ENCODE data around the gene C11orf24.

DNA sequence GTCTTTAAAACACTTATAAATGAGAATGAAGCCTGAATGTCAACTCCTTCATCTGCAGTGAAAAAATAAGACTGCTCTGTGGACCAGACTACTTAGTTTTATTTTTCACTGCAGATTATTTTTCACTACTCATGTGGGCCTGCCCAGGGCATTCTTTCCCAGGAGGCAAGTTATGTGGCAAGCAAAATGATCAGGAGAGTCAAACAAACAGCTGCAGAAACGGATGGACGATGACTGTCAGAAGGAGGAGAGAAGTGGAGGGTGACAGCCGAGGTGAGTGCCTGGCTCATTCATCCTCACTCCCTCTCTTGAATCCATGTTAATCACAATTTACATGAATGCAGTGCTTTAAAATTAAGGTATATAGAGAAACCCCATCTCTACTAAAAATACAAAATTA lies 34.9 kb upstream of the C11orf24 start:
- TF ChIP-seq EGR1 (IDR thresholded peaks at IDR 0.05; ENCODE audit: borderline replicate concordance, low read depth, low read length) (no peak), MAX (IDR thresholded peaks at IDR 0.05) (no peak), KDM1A (IDR thresholded peaks at IDR 0.05; ENCODE audit: borderline replicate concordance, low read length) (no peak), GABPA (IDR thresholded peaks at IDR 0.05; ENCODE audit: borderline replicate concordance, insufficient read depth, low read length) (no peak), HDAC2 (IDR thresholded peaks at IDR 0.05; ENCODE audit: borderline replicate concordance in 1 of 2, low read depth in 2 of 2, low read length in 2 of 2) (no peak)
- TF ChIP-seq, protein P1, sequence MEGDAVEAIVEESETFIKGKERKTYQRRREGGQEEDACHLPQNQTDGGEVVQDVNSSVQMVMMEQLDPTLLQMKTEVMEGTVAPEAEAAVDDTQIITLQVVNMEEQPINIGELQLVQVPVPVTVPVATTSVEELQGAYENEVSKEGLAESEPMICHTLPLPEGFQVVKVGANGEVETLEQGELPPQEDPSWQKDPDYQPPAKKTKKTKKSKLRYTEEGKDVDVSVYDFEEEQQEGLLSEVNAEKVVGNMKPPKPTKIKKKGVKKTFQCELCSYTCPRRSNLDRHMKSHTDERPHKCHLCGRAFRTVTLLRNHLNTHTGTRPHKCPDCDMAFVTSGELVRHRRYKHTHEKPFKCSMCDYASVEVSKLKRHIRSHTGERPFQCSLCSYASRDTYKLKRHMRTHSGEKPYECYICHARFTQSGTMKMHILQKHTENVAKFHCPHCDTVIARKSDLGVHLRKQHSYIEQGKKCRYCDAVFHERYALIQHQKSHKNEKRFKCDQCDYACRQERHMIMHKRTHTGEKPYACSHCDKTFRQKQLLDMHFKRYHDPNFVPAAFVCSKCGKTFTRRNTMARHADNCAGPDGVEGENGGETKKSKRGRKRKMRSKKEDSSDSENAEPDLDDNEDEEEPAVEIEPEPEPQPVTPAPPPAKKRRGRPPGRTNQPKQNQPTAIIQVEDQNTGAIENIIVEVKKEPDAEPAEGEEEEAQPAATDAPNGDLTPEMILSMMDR (IDR thresholded peaks at IDR 0.05; ENCODE audit: control extremely low read depth in 1 of 3, insufficient read depth in 1 of 3, low read depth in 1 of 3, low read length in 3 of 3), result no peak
